Suprapubic skin (tissue), 3 donors: ENCODE results near the gene RNF215.

Experiments used
- CTCF ChIP-seq, 2 donors: fragments of 200-600 bp in 1 of 2; fragments of 450-650 bp in 1 of 2; sonication (generic) in 1 of 2; IDR thresholded peaks; one replicate each; pipeline ENCODE4 v1.5.1; 2016 to 2019; ENCODE audit warnings: antibody characterized with exemption in 2 of 2, mild to moderate bottlenecking in 1 of 2, moderate library complexity in 1 of 2
- EP300 ChIP-seq: sonication (generic); formaldehyde crosslinking; IDR thresholded peaks from one replicate; pipeline ENCODE4 v1.6.1; 2017; ENCODE audit warnings: antibody characterized with exemption
- POLR2A ChIP-seq, 2 donors: fragments of 450-650 bp; IDR thresholded peaks; one replicate each; pipeline ENCODE4 v1.6.1; 2017; ENCODE audit warnings: antibody characterized with exemption in 2 of 2, mild to moderate bottlenecking in 2 of 2, moderate library complexity in 2 of 2

GRCh38 chr22:30347255-30347892 is 39.8 kb downstream of the RNF215 start:
- TF ChIP-seq POLR2A (IDR thresholded peaks at IDR 0.05), result no peak
- TF ChIP-seq CTCF (IDR thresholded peaks at IDR 0.05), result no peak
- TF ChIP-seq EP300, result no peak
